Kidney tubule cell (primary cell): ENCODE measurements around the gene CANX.

Experiments
- DNase-seq: peaks from one replicate; pipeline ENCODE4 v3.0.0-alpha.2; 2018; ENCODE audit warnings: low spot score

The CANX gene

GRCh38 chr5:179777456-179777855, 78.7 kb downstream of the CANX start:
- no peak for DNase-seq

- DNase-seq = no peak
Observed at GRCh38 chr5:179777909-179778308, 79.1 kb downstream of the CANX start.

GRCh38 chr5:179778591-179778990, 79.8 kb downstream of the CANX start:
- no peak for DNase-seq

GRCh38 chr5:179779826-179780225, 81.1 kb downstream of the CANX start:
- no peak for DNase-seq

- no peak for DNase-seq
Observed at GRCh38 chr5:179780362-179780761, 81.6 kb downstream of the CANX start.
